ENCODE measurements around the gene ZNF546. TPM values are rescaled to one million over a fixed set of nuclear protein-coding genes. Genes with fewer than 3 reads are reported as not detected.

ZNF546 gene
- total and polyA plus RNA-seq, 12 donors = 0.72 to 13.5 (median 7.6) TPM

DNA sequence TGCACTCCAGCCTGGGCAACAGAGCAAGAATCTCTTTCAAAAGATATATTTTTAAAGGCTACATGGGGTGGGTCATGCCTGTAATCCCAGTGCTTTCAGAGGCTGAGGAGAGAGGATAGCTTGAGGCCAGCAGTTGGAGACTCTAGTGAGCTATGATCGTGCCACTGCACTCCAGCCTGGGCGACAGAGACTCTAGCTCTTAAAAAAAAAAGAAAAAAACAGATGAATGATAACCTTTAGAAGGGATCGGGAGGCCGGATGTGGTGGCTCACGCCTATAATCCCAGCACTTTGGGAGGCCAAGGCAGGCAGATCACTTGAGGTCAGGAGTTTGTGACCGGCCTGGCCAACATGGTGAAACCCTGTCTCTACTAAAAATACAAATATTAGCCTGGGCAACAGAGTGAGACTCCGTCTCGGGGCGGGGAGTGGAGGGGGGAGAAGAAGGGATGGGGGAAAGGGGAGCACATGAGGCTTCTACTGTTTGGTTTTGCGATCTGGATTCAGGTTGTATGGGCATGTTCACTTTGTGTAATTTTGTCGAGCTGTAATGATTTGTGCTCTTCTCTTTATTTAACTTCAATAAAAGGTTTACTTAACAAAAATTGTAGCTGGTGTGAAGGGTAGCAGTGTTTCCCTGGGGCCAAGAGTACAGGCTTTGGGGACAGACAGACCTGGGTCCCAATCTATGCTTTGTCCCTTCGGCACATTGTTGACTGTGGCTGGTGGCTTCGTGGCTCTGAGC, 27.0 kb upstream of the ZNF546 start:
- 75 to 76% methylated on average over 13 of the region's 13 CpGs for WGBS, 2 donors
- Histone ChIP-seq H3K9me3 (no peaks in the 10 kb centered on the region), H3K27me3 (peaks cover 0 to 21% (median 0%) of the 10 kb centered on the region in 7 donors), H3K4me1 (peaks cover 8 to 33% (median 16%) of the 10 kb centered on the region in 9 donors), H3K4me3 (peak overlapping the region; percentile 69 to 87 (median 80)), H3K27ac (peak overlapping the region; percentile 70 to 96 (median 92)), H3K36me3 (peaks cover 0 to 29% (median 22%) of the 10 kb centered on the region in 9 donors)
- intact Hi-C loops (cut with DNase I) = loop anchor here in 8 of 10 donors (1.0 to 10.0 kb wide), 8 partner anchors 27 to 185 kb away; partner anchors contain the start of genes ZNF546 (in 3 of the 8) and FBL (in 2 of the 8)
- DNase-seq = no peak
- TF ChIP-seq, protein P1, sequence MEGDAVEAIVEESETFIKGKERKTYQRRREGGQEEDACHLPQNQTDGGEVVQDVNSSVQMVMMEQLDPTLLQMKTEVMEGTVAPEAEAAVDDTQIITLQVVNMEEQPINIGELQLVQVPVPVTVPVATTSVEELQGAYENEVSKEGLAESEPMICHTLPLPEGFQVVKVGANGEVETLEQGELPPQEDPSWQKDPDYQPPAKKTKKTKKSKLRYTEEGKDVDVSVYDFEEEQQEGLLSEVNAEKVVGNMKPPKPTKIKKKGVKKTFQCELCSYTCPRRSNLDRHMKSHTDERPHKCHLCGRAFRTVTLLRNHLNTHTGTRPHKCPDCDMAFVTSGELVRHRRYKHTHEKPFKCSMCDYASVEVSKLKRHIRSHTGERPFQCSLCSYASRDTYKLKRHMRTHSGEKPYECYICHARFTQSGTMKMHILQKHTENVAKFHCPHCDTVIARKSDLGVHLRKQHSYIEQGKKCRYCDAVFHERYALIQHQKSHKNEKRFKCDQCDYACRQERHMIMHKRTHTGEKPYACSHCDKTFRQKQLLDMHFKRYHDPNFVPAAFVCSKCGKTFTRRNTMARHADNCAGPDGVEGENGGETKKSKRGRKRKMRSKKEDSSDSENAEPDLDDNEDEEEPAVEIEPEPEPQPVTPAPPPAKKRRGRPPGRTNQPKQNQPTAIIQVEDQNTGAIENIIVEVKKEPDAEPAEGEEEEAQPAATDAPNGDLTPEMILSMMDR (IDR thresholded peaks at IDR 0.05) = no peak
- ATAC-seq = no peak

DNA sequence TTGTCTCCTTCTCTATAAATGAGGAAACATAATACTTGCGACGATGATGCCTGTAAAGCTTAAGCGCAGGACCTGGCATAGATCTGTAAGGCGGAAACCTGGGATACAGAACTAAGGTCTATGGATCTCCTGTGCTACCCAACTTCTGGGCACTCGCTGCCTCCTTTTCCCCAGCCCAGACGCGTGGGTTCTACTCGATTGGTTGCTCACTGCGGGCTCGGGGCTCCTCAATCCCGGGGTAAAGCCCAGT, 26.5 kb upstream of the ZNF546 start:
- Histone ChIP-seq H3K27me3 (peaks cover 0 to 20% (median 0%) of the 10 kb centered on the region in 7 donors), H3K27ac (peak overlapping the region; percentile 70 to 96 (median 92)), H3K4me3 (peak overlapping the region; percentile 69 to 87 (median 80)), H3K9me3 (no peaks in the 10 kb centered on the region), H3K36me3 (peaks cover 0 to 34% (median 27%) of the 10 kb centered on the region in 9 donors), H3K4me1 (peaks cover 8 to 33% (median 16%) of the 10 kb centered on the region in 9 donors)
- peak in 6 of 8 donors; percentile 13 to 58 (median 24) for ATAC-seq
- TF ChIP-seq, protein P1 (IDR thresholded peaks at IDR 0.05) = no peak
- 2% methylated on average over 11 of the region's 11 CpGs for WGBS, 2 donors
- intact Hi-C loops (cut with DNase I) = loop anchor here in 6 of 10 donors (1.0 to 5.0 kb wide), 6 partner anchors 26 to 178 kb away; partner anchors contain the start of genes ZNF546 (in 3 of the 6) and FBL (in 2 of the 6)
- no peak for DNase-seq

DNA sequence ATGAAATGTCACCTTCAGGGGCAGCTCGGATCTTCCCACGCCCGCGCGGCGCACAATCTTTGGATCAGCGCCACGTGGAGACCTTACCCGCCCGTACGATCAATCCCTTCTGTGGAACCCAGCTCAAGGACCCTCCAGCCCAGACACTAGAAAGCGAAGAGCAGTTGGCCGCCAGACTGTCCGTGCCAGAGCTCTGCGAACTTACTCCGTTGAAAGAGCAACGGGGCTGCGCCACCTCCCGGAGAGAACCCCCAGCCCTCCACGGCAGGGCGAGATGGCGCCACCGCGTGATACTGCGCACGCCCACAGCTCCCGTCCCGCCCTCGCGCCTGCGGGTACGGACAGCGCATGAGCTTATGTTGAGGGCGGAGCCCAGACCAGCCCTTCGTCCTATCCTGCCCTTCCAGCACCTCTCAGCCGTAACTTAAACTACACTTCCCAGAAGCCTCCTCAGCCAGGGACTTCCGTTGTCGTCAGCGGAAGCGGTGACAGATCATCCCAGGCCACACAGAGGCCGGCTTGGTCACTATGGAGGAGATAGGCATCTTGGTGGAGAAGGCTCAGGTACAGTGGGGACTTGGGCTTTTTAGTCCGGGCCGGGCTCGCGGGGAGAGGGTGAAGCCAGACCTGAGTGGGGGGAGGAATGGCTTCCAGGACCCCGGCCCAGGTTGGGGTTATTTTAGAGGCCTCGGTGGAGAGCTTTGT, 26.0 kb upstream of the ZNF546 start, which contains the start of gene PSMC4:
Gene PSMC4 (plus strand): TSS at position 491 of the 705 bp plus-strand sequence. CDS start 38 bp downstream, at position 529.
- Histone ChIP-seq H3K9me3 (no peaks in the 10 kb centered on the region), H3K36me3 (peaks cover 0 to 39% (median 27%) of the 10 kb centered on the region in 9 donors), H3K4me3 (peak within 1 kb of the TSS; percentile 69 to 90 (median 82)), H3K27me3 (peaks cover 0 to 15% (median 0%) of the 10 kb centered on the region in 7 donors), H3K27ac (peak within 1 kb of the TSS; percentile 70 to 96 (median 92)), H3K4me1 (peaks cover 8 to 33% (median 16%) of the 10 kb centered on the region in 9 donors)
- peak; percentile 97 to 98 for DNase-seq
- intact Hi-C loops (cut with DNase I) = loop anchor here in 6 of 10 donors (1.0 to 5.0 kb wide), 6 partner anchors 26 to 179 kb away; partner anchors contain the start of genes ZNF546 (in 3 of the 6) and FBL (in 2 of the 6)
- 1% methylated on average over 47 of the region's 47 CpGs for WGBS, 2 donors
- TF ChIP-seq, protein P1 (IDR thresholded peaks at IDR 0.05) = peak; percentile 31 to 95 (median 79)
- peak; percentile 99 to 100 (median 100) for ATAC-seq
